Lower leg skin (tissue), 3 donors: Measurements from ENCODE around the gene PEX3.

ENCODE experiments used
- POLR2A ChIP-seq, 2 donors: fragments of 450-650 bp; IDR thresholded peaks; one replicate each; pipeline ENCODE4 v1.6.1; 2016 to 2017; ENCODE audit warnings: antibody characterized with exemption in 2 of 2, mild to moderate bottlenecking in 1 of 2, moderate library complexity in 1 of 2
- TF ChIP-seq, protein P1 (sequence below), 3 donors: fragments of 450-650 bp; IDR thresholded peaks; one replicate each; pipeline ENCODE4 v1.5.1; 2016; ENCODE audit warnings: antibody characterized with exemption in 3 of 3, mild to moderate bottlenecking in 3 of 3, moderate library complexity in 2 of 3

DNA sequence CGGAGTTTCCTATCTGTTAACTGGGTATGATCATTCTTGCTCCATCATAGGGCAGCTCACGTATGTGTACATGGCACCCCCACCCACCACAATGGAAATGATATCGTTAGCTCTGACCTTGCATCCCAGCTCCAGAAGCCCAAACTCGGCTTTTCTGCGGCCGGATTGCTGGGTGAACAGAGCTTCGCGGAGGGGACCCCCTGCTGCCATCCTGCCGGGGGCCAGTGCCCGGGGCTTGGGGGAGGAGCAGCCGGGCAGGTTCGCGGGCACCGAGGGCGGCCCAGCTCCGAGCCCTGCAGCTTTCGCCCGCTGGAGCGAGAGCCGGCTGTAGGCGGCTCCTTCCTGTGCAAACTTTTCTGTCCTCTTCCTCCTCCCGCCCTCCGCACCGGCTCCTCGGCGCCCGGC, 85.9 kb downstream of the PEX3 start:
- TF ChIP-seq, protein P1, sequence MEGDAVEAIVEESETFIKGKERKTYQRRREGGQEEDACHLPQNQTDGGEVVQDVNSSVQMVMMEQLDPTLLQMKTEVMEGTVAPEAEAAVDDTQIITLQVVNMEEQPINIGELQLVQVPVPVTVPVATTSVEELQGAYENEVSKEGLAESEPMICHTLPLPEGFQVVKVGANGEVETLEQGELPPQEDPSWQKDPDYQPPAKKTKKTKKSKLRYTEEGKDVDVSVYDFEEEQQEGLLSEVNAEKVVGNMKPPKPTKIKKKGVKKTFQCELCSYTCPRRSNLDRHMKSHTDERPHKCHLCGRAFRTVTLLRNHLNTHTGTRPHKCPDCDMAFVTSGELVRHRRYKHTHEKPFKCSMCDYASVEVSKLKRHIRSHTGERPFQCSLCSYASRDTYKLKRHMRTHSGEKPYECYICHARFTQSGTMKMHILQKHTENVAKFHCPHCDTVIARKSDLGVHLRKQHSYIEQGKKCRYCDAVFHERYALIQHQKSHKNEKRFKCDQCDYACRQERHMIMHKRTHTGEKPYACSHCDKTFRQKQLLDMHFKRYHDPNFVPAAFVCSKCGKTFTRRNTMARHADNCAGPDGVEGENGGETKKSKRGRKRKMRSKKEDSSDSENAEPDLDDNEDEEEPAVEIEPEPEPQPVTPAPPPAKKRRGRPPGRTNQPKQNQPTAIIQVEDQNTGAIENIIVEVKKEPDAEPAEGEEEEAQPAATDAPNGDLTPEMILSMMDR (IDR thresholded peaks at IDR 0.05) = no peak
- no peak for TF ChIP-seq POLR2A (IDR thresholded peaks at IDR 0.05)
